Endodermal cell (in vitro differentiated cells): ENCODE results near the gene FHIP1B. TPM values are rescaled to one million over a fixed set of nuclear protein-coding genes. Genes with fewer than 3 reads are reported as not detected.
A peak's percentile ranks its signal among the peaks of the same experiment; 100 is the strongest.

Source experiments
- DNase-seq: peaks from one replicate; pipeline ENCODE4 v3.0.0-alpha.2; 2017
- H3K27ac ChIP-seq: 2 replicates; pipeline ENCODE4 v1.5.1; 2013; ENCODE audit warnings: mild to moderate bottlenecking, low read depth, low read length, moderate library complexity
- H3K27me3 ChIP-seq: 2 replicates; pipeline ENCODE4 v1.6.1; 2013; ENCODE audit warnings: mild to moderate bottlenecking, low read length, moderate library complexity; ENCODE audit not compliant: insufficient read depth, control insufficient read depth, poor library complexity, severe bottlenecking
- H3K36me3 ChIP-seq: 2 replicates; pipeline ENCODE4 v1.7.0; 2013; ENCODE audit warnings: mild to moderate bottlenecking, low read length, moderate library complexity; ENCODE audit not compliant: control insufficient read depth, insufficient read depth
- H3K4me1 ChIP-seq: one replicate; pipeline ENCODE4 v1.7.0; 2013; ENCODE audit warnings: low read length; ENCODE audit not compliant: control insufficient read depth, insufficient read depth
- H3K4me3 ChIP-seq: 2 replicates; pipeline ENCODE4 v1.5.1; 2013; ENCODE audit warnings: mild to moderate bottlenecking, low read length, moderate library complexity
- H3K9ac ChIP-seq: 2 replicates; pipeline ENCODE4 v1.6.1; 2013; ENCODE audit warnings: mild to moderate bottlenecking, low read length, moderate library complexity; ENCODE audit not compliant: poor library complexity, severe bottlenecking; ENCODE audit errors: extremely low read depth
- H3K9me3 ChIP-seq: 2 replicates; pipeline ENCODE4 v1.6.1; 2013; ENCODE audit warnings: mild to moderate bottlenecking, low read length, moderate library complexity; ENCODE audit not compliant: control insufficient read depth
- H3K27ac Mint-ChIP-seq: 2 replicates; pipeline ENCODE4 v1.8.0; 2020; ENCODE audit warnings: mixed read lengths
- H3K27me3 Mint-ChIP-seq: 2 replicates; pipeline ENCODE4 v1.8.0; 2021; ENCODE audit warnings: mild to moderate bottlenecking, mixed read lengths; ENCODE audit not compliant: insufficient read depth
- H3K36me3 Mint-ChIP-seq: 2 replicates; pipeline ENCODE4 v1.8.0; 2020; ENCODE audit warnings: low read depth, mixed read lengths
- H3K4me1 Mint-ChIP-seq: 2 replicates; pipeline ENCODE4 v1.8.0; 2020; ENCODE audit warnings: mixed read lengths
- H3K4me3 Mint-ChIP-seq: 2 replicates; pipeline ENCODE4 v1.8.0; 2020; ENCODE audit warnings: mild to moderate bottlenecking, moderate library complexity, mixed read lengths
- H3K9me3 Mint-ChIP-seq: 2 replicates; pipeline ENCODE4 v1.8.0; 2020; ENCODE audit warnings: mild to moderate bottlenecking, mixed read lengths
- WGBS, 2 experiments: methylation state at CpG; one replicate each; pipeline versions ENCODE4 v1.1.5 to v1.1.7; 2013; ENCODE audit warnings: missing lambda C conversion rate in 2 of 2, mixed read lengths in 1 of 2; ENCODE audit not compliant: insufficient coverage in 1 of 2, insufficient read length in 1 of 2; 5-methylcytosine and 5-hydroxymethylcytosine counted together
- total RNA-seq, 2 donors: library from RNA; stranded (reverse); fragmentation: NEBNext Ultra II Directional in 1 of 2; extraction: Animal tissue kit (Norgen Biotek cat#: 25700) in 1 of 2; gene quantifications; 2 replicates in 1 of 2; 3 replicates in 1 of 2; pipeline ENCODE4 v1.2.1, GENCODE V29; 2021
- TF ChIP-seq, protein P1 (sequence below): fragments of 200-600 bp; sonication (generic); conservative IDR thresholded peaks from 2 replicates; pipeline ENCODE4 v1.5.0; 2021; ENCODE audit warnings: antibody characterized with exemption, mild to moderate bottlenecking

Gene FHIP1B
- total RNA-seq, 2 donors from 2014 or later: 45.3 to 50.6 TPM

DNA sequence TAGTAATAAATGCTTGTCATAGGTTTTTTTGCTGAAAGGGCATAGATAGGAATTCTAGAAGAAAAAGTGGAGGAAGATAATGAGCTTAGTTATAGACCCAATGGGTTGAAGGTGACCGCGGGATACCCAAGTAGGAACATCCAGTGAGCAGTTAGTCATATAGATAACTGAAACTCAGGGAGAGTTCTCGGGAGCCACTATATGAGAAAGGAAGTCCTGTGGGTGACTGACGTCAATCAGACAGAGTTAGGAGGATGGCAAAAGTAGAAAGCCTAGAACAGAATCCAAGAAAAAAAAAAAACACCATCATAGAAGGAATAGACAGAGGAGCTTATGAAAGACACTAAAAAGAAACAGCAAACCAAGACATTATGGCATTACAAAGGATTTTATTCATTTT lies 2.8 kb upstream of the FHIP1B start:
- no peaks in the 10 kb centered on the region for H3K9me3 ChIP-seq
- H3K36me3 Mint-ChIP-seq: peaks cover 3% of the 10 kb centered on the region
- H3K4me1 Mint-ChIP-seq: peaks cover 23% of the 10 kb centered on the region
- H3K27ac ChIP-seq: no peak overlapping the region
- no peaks in the 10 kb centered on the region for H3K27me3 ChIP-seq
- no peak overlapping the region for H3K27ac Mint-ChIP-seq
- H3K36me3 ChIP-seq: peaks cover under 1% of the 10 kb centered on the region
- no peak for DNase-seq
- no peaks in the 10 kb centered on the region for H3K9me3 Mint-ChIP-seq
- TF ChIP-seq, protein P1, sequence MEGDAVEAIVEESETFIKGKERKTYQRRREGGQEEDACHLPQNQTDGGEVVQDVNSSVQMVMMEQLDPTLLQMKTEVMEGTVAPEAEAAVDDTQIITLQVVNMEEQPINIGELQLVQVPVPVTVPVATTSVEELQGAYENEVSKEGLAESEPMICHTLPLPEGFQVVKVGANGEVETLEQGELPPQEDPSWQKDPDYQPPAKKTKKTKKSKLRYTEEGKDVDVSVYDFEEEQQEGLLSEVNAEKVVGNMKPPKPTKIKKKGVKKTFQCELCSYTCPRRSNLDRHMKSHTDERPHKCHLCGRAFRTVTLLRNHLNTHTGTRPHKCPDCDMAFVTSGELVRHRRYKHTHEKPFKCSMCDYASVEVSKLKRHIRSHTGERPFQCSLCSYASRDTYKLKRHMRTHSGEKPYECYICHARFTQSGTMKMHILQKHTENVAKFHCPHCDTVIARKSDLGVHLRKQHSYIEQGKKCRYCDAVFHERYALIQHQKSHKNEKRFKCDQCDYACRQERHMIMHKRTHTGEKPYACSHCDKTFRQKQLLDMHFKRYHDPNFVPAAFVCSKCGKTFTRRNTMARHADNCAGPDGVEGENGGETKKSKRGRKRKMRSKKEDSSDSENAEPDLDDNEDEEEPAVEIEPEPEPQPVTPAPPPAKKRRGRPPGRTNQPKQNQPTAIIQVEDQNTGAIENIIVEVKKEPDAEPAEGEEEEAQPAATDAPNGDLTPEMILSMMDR: no peak
- H3K27me3 Mint-ChIP-seq: peaks cover 3% of the 10 kb centered on the region
- H3K4me1 ChIP-seq: peaks cover 14% of the 10 kb centered on the region
- H3K9ac ChIP-seq: no peak overlapping the region
- WGBS, 2 experiments: 86 to 100% methylated on average over 3 to 4 of the region's 4 CpGs
- H3K4me3 Mint-ChIP-seq: no peak overlapping the region
- no peak overlapping the region for H3K4me3 ChIP-seq

DNA sequence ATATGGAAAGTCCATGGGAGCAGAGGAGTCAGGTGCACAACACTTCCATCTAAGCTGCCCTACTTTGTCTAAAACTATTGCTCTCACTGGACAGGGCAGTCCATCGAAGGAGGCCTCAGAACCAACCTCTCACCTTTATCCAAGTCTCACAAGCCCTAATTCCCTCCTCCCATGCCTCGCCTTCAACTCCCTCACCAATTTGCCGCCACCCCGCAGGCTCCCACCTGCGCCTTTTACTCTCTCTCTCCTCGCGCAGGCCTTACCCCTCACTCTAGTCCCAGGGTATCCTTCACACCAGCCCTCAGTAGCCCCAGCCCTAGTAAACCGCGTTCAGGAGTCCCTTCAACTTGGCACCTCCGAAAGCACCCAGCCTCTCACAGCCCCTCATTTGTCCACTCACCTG lies 451 bp downstream of the FHIP1B start:
- Mint-ChIP-seq H3K9me3 (no peaks in the 10 kb centered on the region), H3K4me3 (peak overlapping the region; percentile 96), H3K27ac (peak overlapping the region; percentile 97), H3K36me3 (peaks cover 4% of the 10 kb centered on the region), H3K27me3 (no peaks in the 10 kb centered on the region), H3K4me1 (peaks cover 29% of the 10 kb centered on the region)
- Histone ChIP-seq H3K9ac (peak overlapping the region; percentile 71), H3K4me1 (peaks cover 6% of the 10 kb centered on the region), H3K36me3 (peaks cover 9% of the 10 kb centered on the region), H3K9me3 (no peaks in the 10 kb centered on the region), H3K27ac (no peak overlapping the region), H3K4me3 (peak overlapping the region; percentile 94), H3K27me3 (no peaks in the 10 kb centered on the region)
- no peak for DNase-seq
- 4 to 5% methylated on average over 8 to 10 of the region's 10 CpGs for WGBS, 2 experiments
- TF ChIP-seq, protein P1: no peak

DNA sequence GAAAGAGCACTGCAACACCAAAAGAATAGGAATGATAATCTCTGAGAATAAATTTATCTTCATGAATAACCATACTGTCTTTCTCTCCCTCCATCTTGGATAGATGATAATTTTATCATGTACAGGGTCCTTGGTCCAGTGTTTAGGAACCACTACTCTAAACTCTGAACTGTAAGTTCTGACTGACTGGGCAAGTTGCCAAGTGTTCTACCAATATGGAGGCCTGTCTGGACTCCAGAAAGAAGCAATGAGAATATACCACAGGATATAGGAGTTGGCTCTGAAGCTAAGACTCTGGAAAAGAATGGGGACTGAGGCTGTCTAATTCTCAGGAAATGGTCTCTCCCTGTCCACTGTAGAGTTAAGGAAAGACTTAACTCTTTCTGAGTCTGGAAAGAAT lies 1.5 kb downstream of the FHIP1B start:
- H3K27ac Mint-ChIP-seq: no peak overlapping the region
- TF ChIP-seq, protein P1: no peak
- Histone ChIP-seq H3K4me1 (peaks cover 3% of the 10 kb centered on the region), H3K9ac (no peak overlapping the region), H3K36me3 (peaks cover 9% of the 10 kb centered on the region), H3K27ac (no peak overlapping the region), H3K9me3 (no peaks in the 10 kb centered on the region), H3K4me3 (peak overlapping the region; percentile 94), H3K27me3 (no peaks in the 10 kb centered on the region)
- no peaks in the 10 kb centered on the region for H3K27me3 Mint-ChIP-seq
- no peak for DNase-seq
- H3K4me1 Mint-ChIP-seq: peaks cover 26% of the 10 kb centered on the region
- no peaks in the 10 kb centered on the region for H3K9me3 Mint-ChIP-seq
- H3K4me3 Mint-ChIP-seq: peak overlapping the region; percentile 96
- peaks cover 4% of the 10 kb centered on the region for H3K36me3 Mint-ChIP-seq
